Liver (tissue), 3 donors: ENCODE measurements around the gene SLC35B3.

Experiments
- ATF3 ChIP-seq: IDR thresholded peaks from 2 replicates; pipeline ENCODE4 v1.6.1; 2016; ENCODE audit warnings: antibody characterized with exemption
- CTCF ChIP-seq: fragments of 150-350 bp; IDR thresholded peaks from 2 replicates; pipeline ENCODE4 v1.5.1; 2017; ENCODE audit warnings: improper control_type of control experiment, low read depth, low read length; ENCODE audit not compliant: missing input control
- MAX ChIP-seq: IDR thresholded peaks from 2 replicates; pipeline ENCODE4 v1.6.1; 2016; ENCODE audit warnings: antibody characterized with exemption
- NR2F2 ChIP-seq: IDR thresholded peaks from 2 replicates; pipeline ENCODE4 v1.6.1; 2016; ENCODE audit warnings: antibody characterized with exemption
- REST ChIP-seq: IDR thresholded peaks from 2 replicates; pipeline ENCODE4 v1.6.1; 2016; ENCODE audit warnings: antibody characterized with exemption, mild to moderate bottlenecking
- donor health status: healthy.
- donor health status: healthy.

- no peak for TF ChIP-seq CTCF
- no peak for TF ChIP-seq REST
- no peak for TF ChIP-seq NR2F2
- no peak for TF ChIP-seq ATF3
- no peak for TF ChIP-seq MAX
These were observed 41.3 kb upstream of the SLC35B3 start for GRCh38 chr6:8476656-8477055.
